ENCODE results near the gene RAB40C.
"Not testable (repeated sequence)": the region's sequence is repeated elsewhere in the genome, so short reads cannot be mapped to it uniquely, and the experiment has no call there.

The RAB40C gene

GRCh38 chr16:590815-591200 is 942 bp downstream of the RAB40C start:
- DNase-seq (ENCODE audit: low read depth): no peak

- no peak for DNase-seq (ENCODE audit: low read depth)
Observed at GRCh38 chr16:591231-591630, 1.4 kb downstream of the RAB40C start.

- DNase-seq (ENCODE audit: low read depth): no peak
Observed at GRCh38 chr16:591892-592517, 2.1 kb downstream of the RAB40C start.

- DNase-seq (ENCODE audit: low read depth): no peak
Observed at GRCh38 chr16:592518-593306, 2.8 kb downstream of the RAB40C start.

GRCh38 chr16:593406-593805 is 3.5 kb downstream of the RAB40C start:
- no peak for DNase-seq (ENCODE audit: low read depth)

- no peak for DNase-seq (ENCODE audit: low read depth)
Observed at GRCh38 chr16:593807-594206, 3.9 kb downstream of the RAB40C start.

- DNase-seq (ENCODE audit: low read depth): no peak
Observed at GRCh38 chr16:595094-595528, 5.2 kb downstream of the RAB40C start.

- DNase-seq (ENCODE audit: low read depth): no peak
Observed at GRCh38 chr16:595942-596735, 6.3 kb downstream of the RAB40C start.

GRCh38 chr16:596736-597060 is 6.8 kb downstream of the RAB40C start:
- no peak for DNase-seq (ENCODE audit: low read depth)

GRCh38 chr16:597655-598054 is 7.8 kb downstream of the RAB40C start:
- not testable (repeated sequence) for DNase-seq (ENCODE audit: low read depth)

GRCh38 chr16:598823-599739 is 9.2 kb downstream of the RAB40C start:
- DNase-seq (ENCODE audit: low read depth): no peak

GRCh38 chr16:600781-601180 is 10.9 kb downstream of the RAB40C start:
- no peak for DNase-seq (ENCODE audit: low read depth)

- DNase-seq (ENCODE audit: low read depth): no peak
Observed at GRCh38 chr16:603933-604332, 14.1 kb downstream of the RAB40C start.

- no peak for DNase-seq (ENCODE audit: low read depth)
Observed at GRCh38 chr16:606656-607307, 16.9 kb downstream of the RAB40C start.

GRCh38 chr16:608019-608418 is 18.2 kb downstream of the RAB40C start:
- peak; percentile 58 for DNase-seq (ENCODE audit: low read depth)

- no peak for DNase-seq (ENCODE audit: low read depth)
Observed at GRCh38 chr16:609316-609715, 19.4 kb downstream of the RAB40C start.

- DNase-seq (ENCODE audit: low read depth): no peak
Observed at GRCh38 chr16:609984-610383, 20.1 kb downstream of the RAB40C start.

- peak; percentile 61 for DNase-seq (ENCODE audit: low read depth)
Observed at GRCh38 chr16:610513-611381, 20.9 kb downstream of the RAB40C start.

- DNase-seq (ENCODE audit: low read depth): no peak
Observed at GRCh38 chr16:615122-615521, 25.3 kb downstream of the RAB40C start.
